ENCODE measurements around the gene USP36.

DNA sequence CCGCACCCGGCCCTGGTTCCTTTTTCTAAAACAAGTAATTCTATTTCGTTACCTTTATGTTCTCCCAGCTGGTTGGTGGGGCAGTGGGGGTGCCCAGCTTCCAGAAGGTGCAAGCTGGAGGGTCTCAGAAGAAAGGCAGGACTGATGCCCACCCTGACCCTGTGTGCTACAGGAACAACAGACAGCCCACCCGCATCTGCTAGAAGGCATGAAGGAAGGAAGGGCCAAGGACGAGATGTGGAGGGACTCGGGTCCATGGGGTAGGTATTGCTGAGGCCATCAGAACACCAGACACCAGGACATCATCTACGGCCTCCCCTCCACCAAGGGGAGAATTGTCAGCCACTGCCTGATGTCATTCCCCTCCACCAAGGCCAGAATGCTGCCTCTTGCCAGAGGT is 52.2 kb downstream of the USP36 start:
- TF ChIP-seq, protein P1, sequence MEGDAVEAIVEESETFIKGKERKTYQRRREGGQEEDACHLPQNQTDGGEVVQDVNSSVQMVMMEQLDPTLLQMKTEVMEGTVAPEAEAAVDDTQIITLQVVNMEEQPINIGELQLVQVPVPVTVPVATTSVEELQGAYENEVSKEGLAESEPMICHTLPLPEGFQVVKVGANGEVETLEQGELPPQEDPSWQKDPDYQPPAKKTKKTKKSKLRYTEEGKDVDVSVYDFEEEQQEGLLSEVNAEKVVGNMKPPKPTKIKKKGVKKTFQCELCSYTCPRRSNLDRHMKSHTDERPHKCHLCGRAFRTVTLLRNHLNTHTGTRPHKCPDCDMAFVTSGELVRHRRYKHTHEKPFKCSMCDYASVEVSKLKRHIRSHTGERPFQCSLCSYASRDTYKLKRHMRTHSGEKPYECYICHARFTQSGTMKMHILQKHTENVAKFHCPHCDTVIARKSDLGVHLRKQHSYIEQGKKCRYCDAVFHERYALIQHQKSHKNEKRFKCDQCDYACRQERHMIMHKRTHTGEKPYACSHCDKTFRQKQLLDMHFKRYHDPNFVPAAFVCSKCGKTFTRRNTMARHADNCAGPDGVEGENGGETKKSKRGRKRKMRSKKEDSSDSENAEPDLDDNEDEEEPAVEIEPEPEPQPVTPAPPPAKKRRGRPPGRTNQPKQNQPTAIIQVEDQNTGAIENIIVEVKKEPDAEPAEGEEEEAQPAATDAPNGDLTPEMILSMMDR (IDR thresholded peaks at IDR 0.05), result no peak
- no peak for TF ChIP-seq POLR2AphosphoS5 (IDR thresholded peaks at IDR 0.05)

Data from breast epithelium (tissue), 3 donors.